Camera-type eye (tissue), 1 donor: ENCODE measurements around the gene MEAF6. TPM values are rescaled to one million over a fixed set of nuclear protein-coding genes. Genes with fewer than 3 reads are reported as not detected.

Experiments used
- total RNA-seq: library from RNA; depleted of rRNA; stranded (reverse); fragments of >200 nt; gene quantifications from one replicate; pipeline ENCODE4 v1.2.3, GENCODE V29; 2014

Gene MEAF6
- 117 TPM for total RNA-seq

GRCh38 chr1:37514350-37515184 is at the start of gene MEAF6:
TSS of gene MEAF6 (minus strand) at chr1:37514766. CDS start at chr1:37514746, 20 bp downstream.

DNA sequence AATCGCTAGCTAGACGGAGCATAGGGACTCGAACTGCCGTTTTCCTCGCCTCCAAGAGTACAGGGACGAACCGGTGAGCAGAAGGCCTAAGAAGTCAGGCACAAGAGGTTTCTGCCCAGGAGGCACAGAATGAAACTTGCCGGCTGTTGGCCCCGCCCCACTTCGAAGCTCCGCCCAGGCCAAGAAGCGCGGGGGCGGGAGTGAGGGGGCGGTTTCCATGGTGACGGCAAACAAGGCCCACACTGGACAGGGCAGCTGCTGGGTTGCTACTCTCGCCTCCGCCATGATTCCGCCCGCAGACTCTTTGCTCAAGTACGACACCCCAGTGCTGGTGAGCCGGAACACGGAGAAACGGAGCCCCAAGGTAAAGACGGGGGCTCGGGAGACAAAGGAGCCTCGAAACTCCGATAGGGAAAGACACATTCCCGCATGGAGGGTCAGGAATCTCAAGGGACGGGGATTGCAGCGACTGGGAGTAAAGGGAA is 42.2 kb upstream of the MEAF6 start, which contains the start of gene DNALI1:
TSS of gene DNALI1 (plus strand) at position 229 of the 485 bp plus-strand sequence. CDS start at position 284, 55 bp downstream.

DNA sequence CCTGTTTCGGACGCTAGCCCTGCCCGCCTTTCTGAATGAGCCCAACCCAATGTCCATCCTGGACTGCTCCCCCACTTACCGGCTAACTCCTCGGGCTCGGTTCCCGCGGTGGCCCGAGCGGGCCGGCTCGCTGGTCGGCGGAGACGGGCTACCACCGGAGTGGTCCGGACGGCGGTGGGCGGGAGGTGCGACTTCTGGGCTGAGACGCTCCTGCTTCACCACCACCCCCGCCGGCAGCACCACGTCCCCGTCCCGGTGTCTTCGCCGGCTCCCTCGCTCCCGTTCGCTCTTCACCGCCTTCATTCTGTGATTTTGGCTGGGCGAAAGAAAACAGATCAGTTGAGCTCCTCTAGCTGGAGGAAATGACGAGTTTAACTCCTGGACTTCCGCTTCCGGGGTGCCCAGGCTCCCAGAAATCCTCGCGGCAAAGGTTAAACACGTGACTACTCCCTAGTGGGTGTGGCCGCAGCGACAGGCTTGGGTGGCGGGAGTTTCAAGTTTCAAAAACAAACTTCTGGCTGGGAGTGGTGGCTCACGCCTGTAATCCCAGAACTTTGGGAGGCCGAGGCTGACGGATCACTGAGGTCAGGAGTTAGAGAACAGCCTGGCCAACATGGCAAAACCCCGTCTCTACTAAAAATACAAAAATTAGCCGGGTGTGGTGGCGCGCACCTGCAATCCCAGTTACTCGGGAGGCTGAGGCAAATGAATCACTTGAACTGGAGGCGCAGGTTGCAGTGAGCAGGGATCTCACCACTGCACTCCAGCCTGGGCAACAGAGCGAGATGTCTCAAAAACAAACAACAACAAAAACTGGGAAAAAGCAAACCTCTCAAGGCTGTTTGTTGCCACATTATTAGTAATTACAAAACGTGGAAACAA is 39.6 kb upstream of the MEAF6 start, which contains the start of gene SNIP1:
TSS of gene SNIP1 (minus strand) at position 367 of the 882 bp plus-strand sequence. CDS start at position 303, 64 bp downstream.

GRCh38 chr1:37474046-37474696 is 40.4 kb downstream of the MEAF6 start, which contains the start of gene ZC3H12A:
TSS of gene ZC3H12A (plus strand) at chr1:37474580. CDS start at chr1:37475497, 917 bp downstream.

Other genes starting within 250 kb of the MEAF6 start
- 1.9 TPM for gene ZC3H12A, start 40.2 kb downstream of the MEAF6 start, total RNA-seq
- 22.0 TPM for gene SNIP1, start 39.5 kb upstream of the MEAF6 start, total RNA-seq
- gene DNALI1, start 42.2 kb upstream of the MEAF6 start, total RNA-seq, result 10.0 TPM
- gene GNL2, start 81.2 kb upstream of the MEAF6 start, total RNA-seq, result 52.0 TPM
- 6.0 TPM for gene RSPO1, start 120.1 kb upstream of the MEAF6 start, total RNA-seq
- 3.6 TPM for gene CDCA8, start 177.8 kb upstream of the MEAF6 start, total RNA-seq